GM21360 (cell line): ENCODE measurements around the gene RNF112.
"Not testable (repeated sequence)": the region's sequence is repeated elsewhere in the genome, so short reads cannot be mapped to it uniquely, and the experiment has no call there.

Experiments
- ATAC-seq: cut with Tn5 transposase; IDR thresholded peaks from one replicate; pipeline ENCODE4 v1.9.1; 2021; ENCODE audit warnings: mild to moderate bottlenecking, moderate library complexity; ENCODE audit not compliant: unreplicated experiment

Gene RNF112

GRCh38 chr17:19443148-19443547 lies 32.1 kb downstream of the RNF112 start:
- ATAC-seq: no peak

GRCh38 chr17:19445105-19445504 lies 34.1 kb downstream of the RNF112 start:
- no peak for ATAC-seq

DNA sequence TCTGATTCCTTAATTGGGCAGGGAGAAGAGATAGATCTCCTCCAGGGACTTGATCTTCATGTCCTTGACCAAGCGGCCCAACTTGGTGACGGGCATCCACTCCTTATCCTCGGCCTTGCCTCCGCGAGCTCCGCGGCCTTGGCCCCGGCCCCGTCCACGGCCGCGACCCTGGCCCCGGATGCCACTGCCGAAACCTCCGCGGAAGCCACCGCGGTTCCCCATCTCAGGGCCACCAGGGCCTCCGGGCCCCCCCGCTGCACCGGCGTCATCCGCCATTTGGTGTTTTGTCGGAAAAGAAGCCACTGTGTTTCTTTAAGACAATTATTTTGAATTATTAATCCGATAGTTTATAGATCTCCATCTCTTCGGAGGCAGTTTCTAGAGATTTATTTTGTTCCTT lies 35.5 kb downstream of the RNF112 start:
- not testable (repeated sequence) for ATAC-seq

DNA sequence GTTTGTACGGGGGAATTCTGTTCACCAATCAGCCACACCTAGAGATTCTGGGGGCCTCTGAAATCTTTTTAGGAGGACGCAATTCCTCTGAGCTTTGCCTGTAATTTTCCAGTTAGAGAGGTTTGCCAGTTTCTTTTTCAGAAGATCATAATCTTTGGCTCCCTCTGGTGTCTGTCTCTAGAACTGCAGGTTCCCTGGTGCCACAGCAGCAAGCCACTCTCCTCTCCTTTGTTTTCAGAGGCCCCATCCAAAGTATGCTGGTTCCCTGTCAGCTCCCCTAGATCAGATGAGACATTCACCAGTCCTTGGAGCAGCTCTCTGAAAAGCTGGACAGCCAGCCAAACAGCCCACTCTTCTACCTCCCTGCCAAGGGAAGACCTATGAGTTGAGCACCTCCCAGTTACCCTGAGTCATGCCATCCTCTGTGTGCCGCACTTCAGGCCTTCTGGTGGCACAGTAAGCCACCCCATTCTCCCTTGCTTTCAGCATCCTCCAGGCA lies 36.1 kb downstream of the RNF112 start:
- no peak for ATAC-seq

GRCh38 chr17:19448341-19449268 lies 37.6 kb downstream of the RNF112 start:
- ATAC-seq: no peak

DNA sequence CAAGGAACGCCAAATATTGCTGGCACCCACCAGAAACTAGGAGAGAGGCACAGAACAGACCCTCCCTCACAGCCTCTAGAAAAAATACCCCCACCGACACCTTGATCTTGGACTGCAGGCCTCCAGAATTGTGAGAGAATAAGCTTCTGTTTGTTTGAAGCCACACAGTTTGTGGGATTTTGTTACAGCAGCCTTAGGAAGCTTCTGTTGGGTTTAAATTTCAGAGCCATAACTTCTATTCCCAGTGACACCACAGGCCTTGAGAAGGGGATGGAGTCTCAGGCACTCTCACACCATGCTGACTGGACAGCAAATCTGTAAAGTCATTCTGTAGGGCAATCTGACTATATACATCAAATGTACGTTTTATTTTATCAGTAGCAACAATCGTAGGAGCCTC lies 38.6 kb downstream of the RNF112 start:
- ATAC-seq: no peak

DNA sequence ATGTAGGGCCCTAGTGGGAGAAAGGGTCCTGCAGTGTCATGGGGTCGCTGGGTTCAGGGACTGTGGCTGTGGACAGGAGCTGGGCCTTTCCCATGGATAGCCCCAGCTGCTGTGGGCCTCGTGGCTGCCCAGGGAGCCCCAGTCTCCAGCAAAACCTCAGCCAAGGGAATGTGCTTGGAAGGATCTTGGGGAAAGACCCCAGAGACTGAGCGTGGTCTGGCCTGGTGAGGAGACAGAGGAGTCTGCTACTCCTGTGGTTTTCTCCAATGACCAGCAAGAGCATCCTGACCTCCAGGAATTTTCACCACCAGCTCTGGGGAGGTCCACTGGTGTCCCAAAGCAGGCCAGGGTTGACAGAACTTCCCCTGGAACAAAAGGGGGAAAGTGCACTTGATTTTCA lies 42.3 kb downstream of the RNF112 start:
- no peak for ATAC-seq

- ATAC-seq: no peak
Observed at GRCh38 chr17:19454074-19454473, 43.0 kb downstream of the RNF112 start.

DNA sequence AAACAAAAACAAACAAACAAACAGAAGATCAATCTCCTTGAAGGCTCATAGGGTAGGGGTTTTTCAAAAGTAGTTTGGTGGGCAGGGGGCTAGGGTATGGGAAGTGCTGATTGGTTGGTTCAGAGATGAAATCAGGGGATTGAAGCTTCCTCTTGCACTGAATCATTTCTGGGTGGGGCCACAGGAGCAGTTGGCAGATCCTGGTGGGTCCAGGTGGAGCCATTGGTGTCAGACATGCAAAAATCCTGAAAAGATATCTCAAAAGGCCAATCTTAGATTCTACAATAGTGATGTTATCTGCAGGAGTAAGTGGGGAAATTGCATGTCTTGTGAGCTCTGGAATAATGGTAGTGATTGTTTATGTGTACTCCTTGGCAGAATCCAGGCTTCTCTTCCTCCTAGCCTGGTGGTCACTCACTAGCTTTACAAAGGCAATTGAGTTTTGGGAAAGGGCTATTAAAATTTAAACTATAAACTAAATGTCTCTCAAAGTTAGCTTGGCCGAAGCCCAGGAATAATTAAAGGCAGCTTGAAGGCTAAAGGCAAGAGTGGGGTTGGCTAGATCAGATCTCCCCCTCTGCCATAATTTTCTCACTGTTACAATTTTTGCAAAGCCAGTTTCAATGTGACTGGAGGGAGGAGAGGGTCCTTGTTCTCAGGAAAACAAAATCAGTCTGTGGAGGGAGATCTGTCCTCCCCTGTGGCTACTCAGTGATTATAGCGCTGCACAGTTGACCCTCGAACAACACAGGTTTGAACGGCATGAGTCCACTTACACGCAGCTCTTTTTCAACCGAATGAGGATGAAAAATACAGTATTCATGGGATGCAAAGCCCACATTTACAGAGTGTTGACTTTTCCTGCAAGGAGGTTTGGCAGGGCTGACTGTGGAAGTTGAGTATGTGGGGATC lies 45.2 kb downstream of the RNF112 start:
- ATAC-seq: no peak

DNA sequence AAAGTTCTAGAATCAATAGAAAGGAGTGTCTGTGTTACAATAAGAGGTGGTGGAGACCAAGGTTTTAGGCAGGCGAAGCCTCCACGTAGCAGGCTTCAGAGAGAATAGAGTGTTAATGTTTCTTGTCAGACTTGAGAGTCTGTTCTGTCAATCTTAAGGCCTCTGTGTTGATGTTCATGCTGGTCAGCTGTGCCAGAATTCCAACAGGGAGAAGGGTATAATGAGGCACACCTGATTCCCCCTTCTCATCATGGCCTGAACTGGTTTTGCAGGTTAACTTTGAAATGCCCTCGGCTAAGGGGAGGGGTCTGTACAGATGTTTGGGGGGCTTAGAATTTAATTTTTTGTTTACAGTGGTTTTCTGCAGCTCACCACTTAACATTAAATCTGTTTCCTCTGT lies 46.0 kb downstream of the RNF112 start:
- ATAC-seq: no peak

- ATAC-seq: no peak
Observed at GRCh38 chr17:19457830-19458271, 46.8 kb downstream of the RNF112 start.

- not testable (repeated sequence) for ATAC-seq
Observed at GRCh38 chr17:19458481-19458880, 47.4 kb downstream of the RNF112 start.

- not testable (repeated sequence) for ATAC-seq
Observed at GRCh38 chr17:19459018-19459655, 48.1 kb downstream of the RNF112 start.

DNA sequence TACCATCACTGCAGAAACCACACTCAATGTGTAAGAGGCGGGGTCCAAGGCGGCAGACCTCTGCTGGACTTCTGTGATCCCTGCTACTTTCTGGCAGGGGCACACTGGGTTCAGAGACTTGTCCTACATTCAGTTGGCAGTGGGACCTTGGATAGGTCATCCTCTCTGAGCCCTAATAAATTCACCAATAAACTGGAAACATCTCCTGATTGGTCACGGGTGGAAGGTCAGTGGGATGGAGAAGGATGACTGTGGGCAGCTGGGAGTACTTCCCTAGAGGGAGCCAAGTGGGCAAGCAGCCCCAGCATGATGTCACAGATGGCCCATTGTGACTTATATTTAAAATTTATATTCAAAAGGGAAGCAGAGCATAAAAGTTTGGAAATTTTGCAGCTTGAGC lies 49.7 kb downstream of the RNF112 start:
- no peak for ATAC-seq

- ATAC-seq: no peak
Observed at GRCh38 chr17:19461116-19461515, 50.1 kb downstream of the RNF112 start.

DNA sequence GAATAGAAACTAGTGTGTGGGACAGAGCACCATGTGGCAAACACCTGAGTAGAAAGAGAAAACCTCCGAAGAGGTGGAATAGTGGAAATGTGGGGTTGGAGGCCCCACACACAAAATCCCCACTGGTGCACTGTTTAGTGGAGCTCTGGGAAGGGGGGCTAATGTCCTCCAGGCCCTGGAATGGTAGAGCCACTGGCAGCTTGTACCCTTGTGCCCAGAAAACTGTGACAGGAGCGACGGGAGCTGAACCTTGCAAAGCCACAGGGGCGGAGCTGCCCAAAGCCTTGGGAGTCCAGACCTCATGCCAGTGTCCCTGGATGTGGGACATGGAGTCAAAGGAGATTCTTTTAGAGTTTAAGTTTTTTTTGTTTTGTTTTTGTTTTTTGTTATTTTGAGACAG lies 50.6 kb downstream of the RNF112 start:
- ATAC-seq: no peak

DNA sequence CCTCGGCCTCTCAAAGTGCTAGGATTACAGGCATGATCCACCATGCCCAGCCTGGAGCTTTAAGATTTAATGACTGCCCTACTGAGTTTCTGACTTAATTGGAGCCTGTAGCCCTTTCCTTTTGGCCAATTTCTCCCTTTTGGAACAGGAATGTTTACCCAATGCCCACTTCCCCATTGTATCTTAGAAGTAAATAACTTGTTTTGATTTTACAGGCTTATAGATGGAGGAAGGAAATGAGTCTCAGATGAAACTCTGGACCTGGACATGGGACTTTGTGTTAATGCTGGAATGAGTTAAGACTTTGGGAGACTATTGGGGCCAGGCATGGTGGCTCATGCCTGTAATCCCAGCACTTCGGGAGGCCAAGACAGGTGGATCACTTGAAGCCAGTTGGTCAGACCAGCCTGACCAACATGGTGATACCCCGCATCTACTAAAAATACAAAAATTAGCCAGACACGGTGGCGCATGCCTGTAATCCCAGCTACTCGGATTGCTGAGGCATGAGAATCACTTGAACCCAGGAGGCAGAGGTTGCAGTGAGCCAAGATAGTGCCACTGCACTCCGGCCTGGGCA lies 51.5 kb downstream of the RNF112 start:
- ATAC-seq: not testable (repeated sequence)

DNA sequence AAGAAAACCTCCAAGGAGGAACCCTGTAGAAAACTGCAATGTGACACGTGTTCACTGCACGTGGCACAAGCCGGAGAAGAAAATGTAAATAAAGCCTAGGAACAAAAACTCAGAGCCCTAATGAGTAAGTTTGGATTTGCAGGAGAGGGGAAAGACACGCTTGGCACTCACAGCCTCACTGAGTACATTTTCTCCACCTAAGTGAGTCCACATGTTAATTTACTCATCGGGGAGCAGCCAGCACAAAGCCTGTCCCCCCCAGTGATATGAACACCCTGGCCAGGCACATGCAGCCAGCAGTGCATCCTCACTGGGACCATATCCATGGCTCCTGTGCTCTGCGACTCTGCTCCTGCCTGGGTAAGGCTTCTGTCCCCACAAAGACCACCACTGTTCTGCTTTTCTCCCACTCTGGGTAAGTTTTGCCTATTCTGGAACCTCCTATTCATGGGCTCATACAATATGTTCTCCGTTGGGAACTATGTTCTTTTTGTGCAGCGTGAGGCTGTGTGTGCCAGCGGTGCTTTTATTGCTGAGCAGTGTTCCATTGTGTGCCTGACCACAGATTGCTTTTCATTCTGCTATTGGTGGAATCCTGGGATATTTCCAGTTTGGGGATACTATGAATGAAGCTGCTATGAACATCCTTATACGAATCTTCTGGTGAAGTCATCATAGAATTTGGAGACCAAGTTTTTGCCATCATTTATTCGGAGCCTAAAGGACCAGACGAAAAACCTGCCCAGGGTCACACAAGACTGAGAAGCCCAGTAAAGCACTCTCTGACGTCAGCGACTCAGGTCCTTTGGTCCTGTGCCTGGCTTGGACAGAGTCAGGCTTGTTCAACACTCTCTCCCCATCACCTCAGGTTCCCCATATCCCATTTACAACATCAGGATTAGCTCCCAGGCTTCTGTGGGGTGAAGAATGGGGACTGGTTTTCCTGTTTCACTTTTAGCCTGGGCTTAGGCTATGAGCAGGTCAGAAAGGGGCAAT lies 53.3 kb downstream of the RNF112 start:
- no peak for ATAC-seq
